Activated CD4-positive, alpha-beta T cell treated with anti-CD3 and anti-CD28 coated beads, Interleukin-2, amount 10 ng/mL, durations not matched to agents 24 days and 14 days (primary cell): ENCODE measurements around the gene IFNGR2. TPM values are rescaled to one million over a fixed set of nuclear protein-coding genes. Genes with fewer than 3 reads are reported as not detected.
A peak's percentile ranks its signal among the peaks of the same experiment; 100 is the strongest.

Source experiments
- DNase-seq: peaks from one replicate; pipeline ENCODE4 v3.0.0; 2022
- H3K27ac Mint-ChIP-seq: one replicate; pipeline ENCODE4 v1.8.0; 2022; ENCODE audit warnings: mild to moderate bottlenecking, mixed read lengths
- H3K27me3 Mint-ChIP-seq: one replicate; pipeline ENCODE4 v1.8.0; 2022; ENCODE audit warnings: mixed read lengths
- H3K36me3 Mint-ChIP-seq: one replicate; pipeline ENCODE4 v1.8.0; 2022; ENCODE audit warnings: low read depth, mild to moderate bottlenecking, mixed read lengths
- H3K4me1 Mint-ChIP-seq: one replicate; pipeline ENCODE4 v1.8.0; 2021; ENCODE audit warnings: mixed read lengths
- H3K4me3 Mint-ChIP-seq: one replicate; pipeline ENCODE4 v1.8.0; 2022; ENCODE audit warnings: mild to moderate bottlenecking, moderate library complexity, mixed read lengths
- H3K9me3 Mint-ChIP-seq: one replicate; pipeline ENCODE4 v1.8.0; 2021; ENCODE audit warnings: mixed read lengths
- intact Hi-C: fragments of 100-400 bp; cut with micrococcal nuclease; formaldehyde crosslinking; loops from one replicate; pipeline ENCODE4 v1.15.1; 2023
- total RNA-seq: library from RNA; stranded (reverse); gene quantifications from 2 replicates; pipeline ENCODE4 v1.2.3, GENCODE V29; 2022

Gene IFNGR2
- total RNA-seq, 1 donor from 2014 or later = 8.5 TPM

GRCh38 chr21:33480481-33481103 lies 77.4 kb downstream of the IFNGR2 start:
- Mint-ChIP-seq H3K4me1 (peaks cover 15% of the 10 kb centered on the region), H3K27ac (peak overlapping the region; percentile 93), H3K36me3 (no peaks in the 10 kb centered on the region), H3K4me3 (peak overlapping the region; percentile 93), H3K27me3 (peaks cover 14% of the 10 kb centered on the region), H3K9me3 (no peaks in the 10 kb centered on the region)
- DNase-seq = no peak
- intact Hi-C loops = loop anchor here (10.0 kb wide), 1 partner anchor 706 kb away; the partner anchor contains the start of gene PAXBP1

DNA sequence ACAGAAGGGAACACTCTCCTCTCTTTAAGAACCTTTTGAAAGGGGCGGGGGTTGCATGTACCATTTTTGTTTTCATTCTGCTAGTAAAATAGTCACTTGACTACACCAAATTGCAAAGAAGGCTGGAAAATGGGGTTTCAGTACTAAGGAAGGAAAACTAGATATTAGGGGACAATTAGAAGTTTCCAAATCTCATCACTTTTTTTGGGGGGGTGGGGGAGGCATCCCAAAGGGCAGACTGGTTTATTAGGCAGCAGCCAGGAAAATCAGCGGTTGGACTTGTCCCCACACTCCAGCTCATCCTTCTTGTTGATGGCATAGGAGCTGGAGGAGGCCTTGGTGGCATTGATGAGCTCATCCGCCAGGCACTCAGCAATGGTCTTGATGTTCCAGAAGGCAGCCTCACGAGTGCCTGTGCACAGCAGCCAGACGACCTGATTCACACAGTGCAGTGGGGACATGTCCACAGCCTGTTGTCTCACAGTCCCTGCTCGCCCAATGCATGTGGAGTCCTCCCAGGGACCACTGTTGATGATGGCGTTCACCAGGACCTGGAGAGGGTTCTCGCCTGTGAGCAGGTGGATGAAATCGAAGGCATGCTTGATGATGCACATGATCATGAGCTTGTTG lies 78.2 kb downstream of the IFNGR2 start:
- Mint-ChIP-seq H3K27ac (no peak overlapping the region), H3K4me3 (peak overlapping the region; percentile 93), H3K4me1 (peaks cover 15% of the 10 kb centered on the region), H3K27me3 (peaks cover 14% of the 10 kb centered on the region), H3K9me3 (no peaks in the 10 kb centered on the region), H3K36me3 (no peaks in the 10 kb centered on the region)
- no peak for DNase-seq
- intact Hi-C loops = loop anchor here (10.0 kb wide), 1 partner anchor 707 kb away; the partner anchor contains the start of gene PAXBP1

Other genes with a start within 250 kb of the IFNGR2 start
- gene IFNAR2, start 173.5 kb upstream of the IFNGR2 start, total RNA-seq = 35.2 and 36.7 TPM in 2 replicates
- gene IL10RB, start 137.0 kb upstream of the IFNGR2 start, total RNA-seq = 21.1 and 24.0 TPM in 2 replicates
- gene IFNAR1, start 78.4 kb upstream of the IFNGR2 start, total RNA-seq = 19.0 and 24.0 TPM in 2 replicates
- gene TMEM50B, start 76.6 kb downstream of the IFNGR2 start, total RNA-seq = 14.4 and 16.4 TPM in 2 replicates
- 0.09 and 0.12 TPM in 2 replicates for gene DNAJC28, start 88.3 kb downstream of the IFNGR2 start, total RNA-seq
- gene GART, start 138.7 kb downstream of the IFNGR2 start, total RNA-seq = 216 and 221 TPM in 2 replicates
- 351 and 363 TPM in 2 replicates for gene SON, start 139.6 kb downstream of the IFNGR2 start, total RNA-seq
- 42.6 and 42.7 TPM in 2 replicates for gene DONSON, start 185.3 kb downstream of the IFNGR2 start, total RNA-seq
- gene CRYZL1, start 238.3 kb downstream of the IFNGR2 start, total RNA-seq = 26.3 and 34.8 TPM in 2 replicates
- 4.5 and 4.8 TPM in 2 replicates for gene ITSN1, start 239.1 kb downstream of the IFNGR2 start, total RNA-seq